Inferior parietal cortex (tissue), 1 donor: ENCODE data around the gene NACA2.

Experiments
- DNase-seq: peaks from one replicate; pipeline ENCODE4 v3.0.0-alpha.2; 2016; ENCODE audit errors: extremely low spot score

The NACA2 gene

DNA sequence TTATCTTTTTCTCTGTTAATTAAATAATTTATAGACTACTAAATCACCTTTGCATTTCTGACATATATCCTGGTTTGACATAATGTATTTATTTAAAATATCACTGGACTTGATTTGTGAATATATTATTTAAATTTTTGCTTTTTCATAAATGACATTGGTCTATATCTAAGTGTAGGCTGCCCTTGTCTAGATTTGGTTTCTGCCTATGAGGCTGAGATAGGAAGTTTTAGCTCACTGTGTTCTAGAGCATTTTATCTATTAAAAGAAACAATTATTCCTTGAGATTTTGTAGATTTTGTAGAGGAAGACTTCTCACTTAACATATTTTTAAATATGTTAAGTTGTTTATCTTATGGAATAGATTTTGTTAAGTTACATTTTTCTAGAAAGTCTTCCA lies 43.9 kb downstream of the NACA2 start:
- no peak for DNase-seq

GRCh38 chr17:61545335-61545938 lies 45.6 kb downstream of the NACA2 start:
- DNase-seq, result no peak

- no peak for DNase-seq
Observed at GRCh38 chr17:61543786-61544415, 47.1 kb downstream of the NACA2 start.

DNA sequence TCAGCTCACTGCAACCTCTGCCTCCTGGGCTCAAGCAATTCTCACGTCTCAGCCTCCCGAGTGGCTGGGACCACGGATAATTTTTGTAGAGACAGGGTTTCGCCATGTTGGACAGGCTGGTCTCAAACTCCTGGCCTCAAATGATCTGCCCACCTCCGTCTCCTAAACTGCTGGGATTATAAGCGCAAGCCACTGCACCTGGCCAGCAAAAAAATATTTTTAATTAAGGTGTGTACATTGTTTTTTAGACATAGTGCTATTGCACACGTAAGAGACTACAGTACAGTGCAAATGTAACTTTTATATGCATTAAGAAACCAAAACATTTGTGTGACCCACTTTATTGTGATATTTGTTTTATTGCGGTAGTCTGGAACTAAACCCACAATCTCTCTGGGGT lies 49.0 kb downstream of the NACA2 start:
- no peak for DNase-seq

DNA sequence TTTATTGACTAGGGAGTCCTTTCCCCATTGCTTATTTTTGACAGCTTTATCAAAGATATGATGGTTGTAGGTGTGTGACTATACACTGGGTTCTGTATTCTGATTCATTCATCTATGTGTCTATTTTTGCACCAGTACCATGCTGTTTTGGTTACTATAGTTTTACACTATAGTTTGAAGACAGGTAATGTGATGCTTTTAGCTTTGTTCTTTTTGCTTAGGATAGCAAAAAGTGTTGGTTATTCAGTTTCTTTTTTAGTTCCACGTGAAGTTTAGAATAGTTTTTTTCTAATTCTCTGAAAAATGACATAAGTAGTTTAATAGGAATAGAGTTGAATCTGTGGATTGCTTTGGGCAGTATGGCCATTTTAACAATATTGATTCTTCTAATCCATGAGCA lies 50.1 kb downstream of the NACA2 start:
- no peak for DNase-seq
